ENCODE results near the gene LMAN2.

DNA sequence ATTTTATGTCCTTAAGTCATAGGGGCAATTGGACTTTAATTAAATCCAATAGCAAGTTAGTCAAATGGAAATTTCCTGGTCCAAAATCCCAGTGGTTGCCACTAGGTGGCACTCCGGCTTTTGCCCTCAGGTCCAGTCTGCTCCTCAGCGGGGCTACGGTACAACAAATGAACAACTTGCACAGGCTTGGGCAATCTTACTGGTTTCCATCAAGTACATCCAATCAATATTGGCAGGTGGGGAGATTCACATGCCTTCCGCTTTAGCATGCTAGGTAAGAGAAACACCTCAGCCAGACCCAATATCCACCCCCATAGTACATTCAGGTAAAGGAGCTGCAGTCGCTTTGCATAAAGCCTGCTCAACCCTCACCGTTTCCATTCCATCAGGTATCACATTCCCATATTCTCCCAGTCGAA, 33.5 kb downstream of the LMAN2 start:
- TF ChIP-seq, protein P1, sequence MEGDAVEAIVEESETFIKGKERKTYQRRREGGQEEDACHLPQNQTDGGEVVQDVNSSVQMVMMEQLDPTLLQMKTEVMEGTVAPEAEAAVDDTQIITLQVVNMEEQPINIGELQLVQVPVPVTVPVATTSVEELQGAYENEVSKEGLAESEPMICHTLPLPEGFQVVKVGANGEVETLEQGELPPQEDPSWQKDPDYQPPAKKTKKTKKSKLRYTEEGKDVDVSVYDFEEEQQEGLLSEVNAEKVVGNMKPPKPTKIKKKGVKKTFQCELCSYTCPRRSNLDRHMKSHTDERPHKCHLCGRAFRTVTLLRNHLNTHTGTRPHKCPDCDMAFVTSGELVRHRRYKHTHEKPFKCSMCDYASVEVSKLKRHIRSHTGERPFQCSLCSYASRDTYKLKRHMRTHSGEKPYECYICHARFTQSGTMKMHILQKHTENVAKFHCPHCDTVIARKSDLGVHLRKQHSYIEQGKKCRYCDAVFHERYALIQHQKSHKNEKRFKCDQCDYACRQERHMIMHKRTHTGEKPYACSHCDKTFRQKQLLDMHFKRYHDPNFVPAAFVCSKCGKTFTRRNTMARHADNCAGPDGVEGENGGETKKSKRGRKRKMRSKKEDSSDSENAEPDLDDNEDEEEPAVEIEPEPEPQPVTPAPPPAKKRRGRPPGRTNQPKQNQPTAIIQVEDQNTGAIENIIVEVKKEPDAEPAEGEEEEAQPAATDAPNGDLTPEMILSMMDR (IDR thresholded peaks at IDR 0.05): peak; percentile 59 to 71 (median 59)
- no peak for TF ChIP-seq POLR2A (IDR thresholded peaks at IDR 0.05)
- peak in 1 of 2 donors; percentile 62 for TF ChIP-seq POLR2AphosphoS5 (IDR thresholded peaks at IDR 0.05; ENCODE audit: insufficient read depth in 1 of 2, low read depth in 1 of 2)
